Measurements from ENCODE around the gene INO80C. TPM values are rescaled to one million over a fixed set of nuclear protein-coding genes. Genes with fewer than 3 reads are reported as not detected.

The INO80C gene
- polyA plus RNA-seq (ENCODE audit: insufficient read length in 12 of 12), result 10 to 100 TPM in 11 of 12 donors, not detected in 1; 16.9 to 33.2 (median 27.0) TPM
- long read RNA-seq, donor 1, transcript INO80C-202 (5 exons, 974 nt), result major isoform, 8 of 12 reads
- long read RNA-seq, donor 1, partial matches to known transcripts, result 0 of 12 reads
- long read RNA-seq, donor 1, other reads (novel, unspliced or antisense), result 0 of 12 reads
- long read RNA-seq, donor 2, transcript INO80C-202 (5 exons, 974 nt), result major isoform, 11 of 16 reads
- long read RNA-seq, donor 2, partial matches to known transcripts, result 0 of 16 reads
- long read RNA-seq, donor 2, other reads (novel, unspliced or antisense), result 0 of 16 reads
- long read RNA-seq, donor 3, partial matches to known transcripts, result 0 of 7 reads
- long read RNA-seq, donor 3, other reads (novel, unspliced or antisense), result 0 of 7 reads
- long read RNA-seq, donor 4, partial matches to known transcripts, result 0 of 6 reads
- long read RNA-seq, donor 4, other reads (novel, unspliced or antisense), result 0 of 6 reads
- long read RNA-seq, donor 5, partial matches to known transcripts, result 0 of 7 reads
- long read RNA-seq, donor 5, other reads (novel, unspliced or antisense), result 0 of 7 reads
- long read RNA-seq, donor 6, partial matches to known transcripts, result 10 of 11 reads
- long read RNA-seq, donor 6, other reads (novel, unspliced or antisense), result 0 of 11 reads
- long read RNA-seq, donor 7, partial matches to known transcripts, result 0 of 6 reads
- long read RNA-seq, donor 7, other reads (novel, unspliced or antisense), result 0 of 6 reads
- long read RNA-seq, donor 8, partial matches to known transcripts, result 0 of 9 reads
- long read RNA-seq, donor 8, other reads (novel, unspliced or antisense), result 0 of 9 reads
- long read RNA-seq, donor 9, partial matches to known transcripts, result 0 of 7 reads
- long read RNA-seq, donor 9, other reads (novel, unspliced or antisense), result 0 of 7 reads
- long read RNA-seq, donor 10, partial matches to known transcripts, result 0 of 5 reads
- long read RNA-seq, donor 10, other reads (novel, unspliced or antisense), result 0 of 5 reads
- long read RNA-seq, donor 11, transcript INO80C-202 (5 exons, 974 nt), result major isoform, 6 of 13 reads
- long read RNA-seq, donor 11, partial matches to known transcripts, result 0 of 13 reads
- long read RNA-seq, donor 11, other reads (novel, unspliced or antisense), result 0 of 13 reads

- peak; percentile 96 for DNase-seq
Observed at GRCh38 chr18:35497370-35498197, at the start of gene INO80C. Gene INO80C (minus strand): TSS chr18:35497960. CDS start chr18:35497874, 86 bp downstream.

DNA sequence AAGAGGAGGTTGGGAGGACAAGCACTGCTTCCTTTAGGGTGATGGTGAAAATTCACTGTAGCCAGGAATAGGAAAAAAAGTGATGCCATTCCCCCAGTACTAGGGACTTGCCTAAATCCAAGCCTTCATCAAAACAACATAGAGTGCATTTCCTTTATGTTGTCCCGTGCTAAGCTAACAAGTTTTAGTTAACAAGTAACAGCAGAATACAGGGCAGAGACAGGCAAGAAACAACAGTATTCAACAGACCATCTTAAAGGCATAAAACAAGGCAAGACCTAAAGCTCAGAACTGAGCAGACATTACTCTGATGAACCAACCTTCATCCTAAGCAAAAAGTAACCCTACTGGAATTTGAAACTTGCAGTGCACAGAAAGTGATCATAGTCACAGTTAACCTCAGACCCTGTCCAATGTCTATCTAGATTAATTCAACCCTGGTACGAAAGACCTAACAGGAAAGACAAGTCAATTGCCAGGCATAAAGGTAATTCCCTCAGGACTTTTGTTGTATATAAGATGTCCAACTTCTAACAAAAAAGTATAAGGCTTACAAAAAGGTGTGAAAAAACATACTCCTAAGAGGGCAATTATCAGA is 49.3 kb upstream of the INO80C start:
- no peak for DNase-seq

DNA sequence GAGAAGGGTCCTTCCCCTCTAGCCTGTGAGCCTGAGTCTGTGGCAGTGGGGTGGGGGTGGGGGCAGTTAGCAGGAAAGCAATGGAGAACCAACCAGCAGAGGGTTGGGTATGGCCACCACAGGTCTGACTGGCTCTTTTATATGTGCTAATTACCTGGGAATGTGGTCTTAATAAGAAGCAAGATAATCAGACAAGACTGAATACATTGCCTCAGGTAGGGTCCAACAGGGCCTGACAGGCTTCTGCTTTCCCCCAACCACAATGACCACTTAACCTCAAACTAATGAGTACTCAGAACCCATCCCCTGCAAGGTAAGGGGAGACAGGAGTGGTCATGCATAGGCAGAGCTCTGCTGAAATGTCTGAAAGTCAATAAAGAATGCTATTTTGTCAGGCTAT is 44.6 kb upstream of the INO80C start:
- no peak for DNase-seq

- no peak for DNase-seq
Observed at GRCh38 chr18:35535297-35535696, 37.5 kb upstream of the INO80C start.

GRCh38 chr18:35533916-35534405 is 36.2 kb upstream of the INO80C start:
- no peak for DNase-seq

- no peak for DNase-seq
Observed at GRCh38 chr18:35528749-35529274, 31.1 kb upstream of the INO80C start.

DNA sequence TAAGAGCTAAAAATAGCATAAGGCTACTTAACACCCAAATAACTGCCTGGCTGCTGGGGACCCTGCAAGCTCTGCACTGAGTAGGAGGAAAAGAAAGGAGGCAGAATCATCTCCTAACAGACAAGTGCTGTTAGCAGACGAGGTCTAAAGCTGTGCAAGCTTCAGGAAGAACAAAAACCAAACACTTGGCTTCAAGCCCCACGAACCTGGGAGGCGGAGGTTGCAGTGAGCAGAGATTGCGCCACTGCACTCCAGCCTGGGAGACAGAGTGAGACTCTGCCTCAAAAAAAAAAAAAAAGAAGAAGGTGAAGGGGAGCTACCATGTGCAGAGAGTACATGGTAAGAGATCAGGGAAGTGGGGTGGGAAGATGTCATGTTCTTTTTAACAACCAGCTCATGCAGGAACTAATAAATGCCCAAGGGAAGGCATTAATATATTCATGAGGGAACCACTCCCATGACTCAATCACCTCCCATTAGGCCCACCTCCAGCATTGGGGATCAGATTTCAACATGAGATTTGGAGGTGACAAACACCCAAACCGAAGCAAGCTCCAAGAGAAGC is 28.8 kb upstream of the INO80C start:
- DNase-seq, result no peak

DNA sequence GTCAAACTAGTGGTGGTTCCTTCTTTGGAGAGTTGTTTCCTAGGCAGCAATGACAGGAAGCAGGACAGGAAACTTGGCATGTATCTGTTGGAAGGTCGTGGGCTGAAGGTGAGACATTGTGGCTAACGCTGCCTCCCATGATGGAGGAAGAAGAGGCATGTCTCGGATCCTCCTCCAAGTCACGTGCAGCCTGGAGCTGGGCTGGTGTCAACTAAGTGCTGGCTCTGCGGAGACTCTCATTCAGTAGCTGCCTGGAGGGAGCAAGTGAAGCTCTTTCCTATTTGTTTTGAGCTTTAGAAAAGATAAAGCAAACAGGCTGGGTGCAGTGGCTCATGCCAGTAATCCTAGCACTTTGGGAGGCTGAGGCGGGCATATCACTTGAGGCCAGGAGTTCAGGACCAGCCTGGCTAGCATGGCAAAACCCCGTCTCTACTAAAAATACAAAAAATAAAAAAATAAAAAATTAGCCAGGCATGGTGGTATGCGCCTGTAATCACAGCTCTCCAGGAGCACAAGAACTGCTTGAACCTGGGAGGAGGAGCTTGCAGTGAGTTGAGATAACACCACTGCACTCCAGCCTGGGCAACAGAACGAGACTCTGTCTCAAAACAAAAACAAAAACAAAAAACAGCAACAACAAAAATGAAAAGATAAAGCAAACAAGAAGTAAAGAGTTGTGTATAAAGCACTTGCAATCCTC is 28.2 kb upstream of the INO80C start:
- no peak for DNase-seq

DNA sequence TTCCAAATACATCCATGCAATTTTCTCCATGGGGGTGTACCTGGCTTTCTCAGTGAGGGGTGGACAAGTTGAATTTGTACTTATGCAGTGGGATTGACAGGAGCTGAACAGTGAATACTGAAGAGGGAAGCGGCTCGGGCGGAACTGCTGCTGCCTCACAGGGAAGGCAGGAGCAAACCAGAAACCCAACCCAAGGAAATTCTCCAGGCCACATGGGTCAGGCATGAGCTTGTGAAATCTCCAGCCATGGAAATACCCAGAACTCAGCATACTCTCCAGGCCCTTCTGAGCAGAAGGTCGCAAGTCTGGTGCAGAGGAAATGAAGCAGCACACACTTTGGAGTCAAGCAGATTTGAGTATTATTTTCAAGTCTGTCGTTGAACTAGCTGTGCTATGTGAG is 26.5 kb upstream of the INO80C start:
- no peak for DNase-seq

- DNase-seq, result no peak
Observed at GRCh38 chr18:35522130-35522959, 24.6 kb upstream of the INO80C start.

DNA sequence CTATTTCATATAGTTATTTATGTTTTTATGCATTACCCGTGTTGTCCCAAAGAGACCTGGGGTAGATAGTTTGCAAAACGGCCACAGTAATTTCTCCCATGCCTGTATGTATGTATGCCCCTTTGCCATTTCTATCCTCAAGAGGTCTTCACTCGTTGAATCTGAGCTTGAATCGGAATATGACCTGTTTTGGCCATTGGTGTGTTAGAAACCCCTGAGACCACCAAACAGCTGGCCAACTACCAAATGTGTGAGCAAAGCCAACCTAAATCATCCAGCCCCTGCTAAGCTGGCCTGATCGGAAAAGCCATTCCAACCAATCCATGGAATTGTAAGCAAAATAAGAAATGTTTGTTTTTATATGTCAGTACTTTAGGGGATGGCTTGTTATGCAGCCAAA is 23.4 kb upstream of the INO80C start:
- no peak for DNase-seq

DNA sequence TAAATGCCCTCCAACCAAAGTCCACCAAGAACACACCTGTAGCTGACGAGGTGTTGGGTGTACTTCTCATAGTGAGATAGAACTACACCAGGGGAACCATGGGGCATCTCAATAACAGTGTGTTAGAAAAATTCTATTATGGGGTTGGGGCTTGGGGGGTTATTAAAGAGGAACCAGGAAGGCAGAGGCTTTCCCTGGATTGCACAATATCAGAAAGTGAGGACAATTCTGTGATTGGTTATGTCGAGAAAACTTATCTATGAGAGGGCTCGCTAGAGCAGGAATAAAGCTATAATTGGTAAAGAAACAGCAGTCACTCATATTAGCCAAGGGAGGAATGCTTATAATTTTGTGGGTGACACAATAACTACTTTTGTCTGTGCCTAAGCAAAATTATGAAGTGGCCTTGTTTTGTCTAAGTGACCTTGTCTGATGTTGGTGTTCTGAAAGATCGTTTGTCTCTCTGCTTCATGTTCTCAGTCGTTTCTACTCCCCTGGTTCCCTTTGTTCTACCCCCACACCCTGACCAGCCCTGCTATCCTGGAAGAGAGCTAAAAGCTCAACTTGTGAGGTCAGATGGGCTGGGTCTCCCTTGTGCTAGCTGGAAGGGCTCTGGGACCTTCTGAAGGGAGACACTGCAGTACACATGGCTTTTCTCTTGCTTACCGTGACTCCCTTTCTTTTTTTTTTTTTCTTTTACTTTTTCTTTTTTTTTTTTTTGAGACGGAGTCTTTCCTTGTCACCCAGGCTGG is 21.6 kb upstream of the INO80C start:
- DNase-seq, result no peak

DNA sequence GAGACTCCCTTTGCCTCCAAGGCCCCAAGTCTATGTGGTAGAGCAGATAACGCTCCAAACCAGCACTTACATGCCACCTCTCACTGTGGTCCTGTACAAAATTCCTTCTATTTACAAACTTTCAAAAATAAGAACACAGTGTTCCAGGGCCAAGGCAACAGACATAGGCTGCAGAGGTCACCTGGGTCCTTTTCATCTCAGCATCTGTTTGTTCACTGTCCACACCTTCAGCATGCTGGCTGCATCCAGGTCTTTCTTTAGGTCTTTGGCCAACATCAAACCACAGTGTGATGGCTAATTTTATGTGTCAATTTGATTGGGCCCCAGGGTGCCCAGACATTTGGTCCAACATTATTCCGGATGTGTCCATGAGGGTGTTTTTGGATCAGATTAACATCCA is 20.0 kb upstream of the INO80C start:
- no peak for DNase-seq

DNA sequence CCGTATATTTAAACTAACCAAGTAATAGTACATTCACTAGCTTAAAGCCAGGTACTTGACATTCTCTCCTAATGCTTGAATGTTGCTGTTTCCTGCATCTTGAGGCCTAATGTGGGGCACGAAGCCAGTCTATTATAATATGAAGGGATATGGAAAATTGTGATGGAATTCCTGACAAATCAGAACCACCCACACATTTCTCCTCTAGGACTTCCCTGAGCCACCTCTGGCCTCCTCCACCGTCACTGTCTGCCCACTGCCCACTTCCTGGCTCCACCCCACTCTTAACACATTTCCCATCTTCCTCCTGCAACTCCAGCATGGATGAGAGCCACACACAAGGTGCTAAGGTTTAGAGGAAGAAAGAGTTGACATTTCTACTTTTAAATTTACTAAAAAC is 19.0 kb upstream of the INO80C start:
- DNase-seq, result no peak

- no peak for DNase-seq
Observed at GRCh38 chr18:35516351-35516750, 18.6 kb upstream of the INO80C start.

GRCh38 chr18:35515460-35516130 is 17.8 kb upstream of the INO80C start:
- DNase-seq, result no peak

All from muscle of arm (tissue), 14 donors.